IMR-90 (cell line): ENCODE data around the gene EXOC3L4. TPM values are rescaled to one million over a fixed set of nuclear protein-coding genes. Genes with fewer than 3 reads are reported as not detected.

Experiments used
- ATAC-seq: fragments of 200-7000 bp; cut with Tn5 transposase; 2 replicates; pipeline ENCODE4 v1.9.1; 2020; ENCODE audit warnings: low read depth, mild to moderate bottlenecking, moderate library complexity
- BruUV-seq: library from RNA; stranded (reverse); fragments of 400-500 nt; replicated peaks from 2 replicates; lab custom pipeline; 2021; lab: Mats Ljungman, UMichigan
- CTCF ChIA-PET: fragments of 300-600 bp; formaldehyde crosslinking; extraction: SDS; loops from one replicate; lab custom pipeline; 2021; ENCODE audit warnings: antibody characterized with exemption; lab: Yijun Ruan, JAX
- POLR2A ChIA-PET: fragments of 300-600 bp; sonication (Branson Sonifier 250); formaldehyde crosslinking; loops from one replicate; lab custom pipeline; 2022; ENCODE audit warnings: antibody characterized with exemption; ENCODE audit not compliant: unreplicated experiment; lab: Charles Lee
- DNase-seq: peaks from one replicate; pipeline ENCODE4 v3.0.0; 2013
- H2AFZ ChIP-seq: replicated peaks from 2 replicates; pipeline ENCODE3; 2013; ENCODE audit warnings: low read length, mild to moderate bottlenecking; ENCODE audit not compliant: poor library complexity
- H2AK5ac ChIP-seq: 2 replicates; pipeline ENCODE4 v1.6.1; 2013; ENCODE audit warnings: low read depth, low read length, inconsistent platforms
- H2AK9ac ChIP-seq: replicated peaks from 2 replicates; pipeline ENCODE3; 2013; ENCODE audit warnings: mild to moderate bottlenecking, low read depth, low read length, moderate library complexity; ENCODE audit not compliant: poor library complexity
- H2BK120ac ChIP-seq: 2 replicates; pipeline ENCODE4 v1.6.1; 2013; ENCODE audit warnings: low read depth, low read length, inconsistent platforms
- H2BK15ac ChIP-seq: 3 replicates; pipeline ENCODE4 v1.6.1; 2013; ENCODE audit warnings: low read depth, low read length, inconsistent platforms
- H2BK20ac ChIP-seq: 2 replicates; pipeline ENCODE4 v1.6.1; 2013; ENCODE audit warnings: low read depth, mild to moderate bottlenecking, inconsistent platforms, low read length, moderate library complexity
- H2BK5ac ChIP-seq: 2 replicates; pipeline ENCODE4 v1.6.1; 2013; ENCODE audit warnings: mild to moderate bottlenecking, low read depth, low read length, inconsistent platforms; ENCODE audit not compliant: poor library complexity, severe bottlenecking
- H3K14ac ChIP-seq: replicated peaks from 2 replicates; pipeline ENCODE4 v1.6.1; 2013; ENCODE audit warnings: low read depth, low read length, inconsistent platforms
- H3K18ac ChIP-seq: 2 replicates; pipeline ENCODE4 v1.6.1; 2013; ENCODE audit warnings: low read depth, low read length, control low read depth
- H3K23ac ChIP-seq: 2 replicates; pipeline ENCODE4 v1.6.1; 2013; ENCODE audit warnings: low read depth, low read length, inconsistent platforms
- H3K27ac ChIP-seq: 2 replicates; pipeline ENCODE4 v1.5.1; 2013; ENCODE audit warnings: mild to moderate bottlenecking, control low read depth, low read length; ENCODE audit not compliant: insufficient read depth
- H3K27me3 ChIP-seq: 2 replicates; pipeline ENCODE4 v1.6.1; 2013; ENCODE audit warnings: low read length; ENCODE audit not compliant: control insufficient read depth, insufficient read depth
- H3K36me3 ChIP-seq: 2 replicates; pipeline ENCODE4 v1.6.1; 2013; ENCODE audit warnings: low read length, mixed read lengths; ENCODE audit not compliant: control insufficient read depth, insufficient read depth
- H3K4ac ChIP-seq: 2 replicates; pipeline ENCODE4 v1.6.1; 2013; ENCODE audit warnings: low read depth, low read length, inconsistent platforms
- H3K4me1 ChIP-seq: 2 replicates; pipeline ENCODE4 v1.6.1; 2013; ENCODE audit warnings: low read length, mixed read lengths; ENCODE audit not compliant: control insufficient read depth, insufficient read depth
- H3K4me2 ChIP-seq: 2 replicates; pipeline ENCODE4 v1.6.1; 2013; ENCODE audit warnings: low read depth, mild to moderate bottlenecking, control low read depth, low read length, moderate library complexity
- H3K4me3 ChIP-seq: 2 replicates; pipeline ENCODE4 v1.5.1; 2013; ENCODE audit warnings: low read depth, mild to moderate bottlenecking, control low read depth, low read length, moderate library complexity; ENCODE audit not compliant: insufficient read depth
- H3K56ac ChIP-seq: 2 replicates; pipeline ENCODE4 v1.6.1; 2013; ENCODE audit warnings: low read length, inconsistent platforms; ENCODE audit not compliant: insufficient read depth; ENCODE audit errors: extremely low read depth
- H3K79me1 ChIP-seq, 2 experiments: 2 replicates each; pipeline ENCODE4 v1.6.1; 2013; ENCODE audit warnings: low read length in 2 of 2, inconsistent platforms in 1 of 2, low read depth in 1 of 2
- H3K9ac ChIP-seq: 2 replicates; pipeline ENCODE4 v1.6.1; 2013; ENCODE audit warnings: low read depth, low read length, control low read depth
- H3K9me1 ChIP-seq: 2 replicates; pipeline ENCODE4 v1.6.1; 2013; ENCODE audit warnings: low read length, inconsistent platforms; ENCODE audit not compliant: insufficient read depth
- H3K9me3 ChIP-seq: 2 replicates; pipeline ENCODE4 v1.6.1; 2013; ENCODE audit warnings: low read length; ENCODE audit not compliant: control insufficient read depth, insufficient read depth
- H4K20me1 ChIP-seq: 2 replicates; pipeline ENCODE4 v1.6.1; 2013; ENCODE audit warnings: low read length, inconsistent platforms; ENCODE audit not compliant: insufficient read depth
- H4K5ac ChIP-seq: 2 replicates; pipeline ENCODE4 v1.6.1; 2013; ENCODE audit warnings: mild to moderate bottlenecking, low read depth, low read length, control low read depth
- H4K8ac ChIP-seq, 2 experiments: 2 replicates each; pipeline ENCODE4 v1.6.1; 2013; ENCODE audit warnings: low read depth in 2 of 2, low read length in 2 of 2, control low read depth in 1 of 2, inconsistent platforms in 1 of 2
- H4K91ac ChIP-seq: 2 replicates; pipeline ENCODE4 v1.6.1; 2013; ENCODE audit warnings: low read depth, low read length, inconsistent platforms; ENCODE audit not compliant: insufficient read depth
- BHLHE40 ChIP-seq: fragments of 150-350 bp; IDR thresholded peaks from 2 replicates; pipeline ENCODE4 v1.6.1; 2016; ENCODE audit warnings: mild to moderate bottlenecking, low read depth, low read length
- CEBPB ChIP-seq: IDR thresholded peaks from 2 replicates; pipeline ENCODE4 v1.6.1; 2012; ENCODE audit warnings: low read depth, low read length, improper control_type of control experiment
- CHD1 ChIP-seq: IDR thresholded peaks from 2 replicates; pipeline ENCODE4 v1.6.1; 2012; ENCODE audit warnings: low read depth, low read length, improper control_type of control experiment
- CTCF ChIP-seq: conservative IDR thresholded peaks from 2 replicates; pipeline ENCODE4 v1.5.1; 2012; ENCODE audit warnings: mild to moderate bottlenecking, low read depth, low read length, improper control_type of control experiment
- MAFK ChIP-seq: IDR thresholded peaks from 2 replicates; pipeline ENCODE4 v1.6.1; 2012; ENCODE audit warnings: low read depth, low read length, improper control_type of control experiment
- MAZ ChIP-seq: IDR thresholded peaks from 2 replicates; pipeline ENCODE4 v1.6.1; 2012; ENCODE audit warnings: low read depth, mild to moderate bottlenecking, low read length, improper control_type of control experiment, moderate library complexity, borderline replicate concordance
- MXI1 ChIP-seq: IDR thresholded peaks from 2 replicates; pipeline ENCODE4 v1.6.1; 2012; ENCODE audit warnings: low read depth, mild to moderate bottlenecking, low read length, moderate library complexity, borderline replicate concordance
- NFE2L2 ChIP-seq: fragments of 150-350 bp; IDR thresholded peaks from 2 replicates; pipeline ENCODE4 v1.6.1; 2016; ENCODE audit warnings: low read depth, mild to moderate bottlenecking, low read length
- RAD21 ChIP-seq: IDR thresholded peaks from 2 replicates; pipeline ENCODE4 v1.6.1; 2012; ENCODE audit warnings: low read length, improper control_type of control experiment
- RCOR1 ChIP-seq: IDR thresholded peaks from 2 replicates; pipeline ENCODE4 v1.6.1; 2012; ENCODE audit warnings: mild to moderate bottlenecking, low read length, improper control_type of control experiment; ENCODE audit not compliant: insufficient replicate concordance
- RFX5 ChIP-seq: IDR thresholded peaks from 2 replicates; pipeline ENCODE4 v1.8.0; 2012; ENCODE audit warnings: low read depth, mild to moderate bottlenecking, low read length, moderate library complexity
- SMC3 ChIP-seq: fragments of 150-350 bp; IDR thresholded peaks from 2 replicates; pipeline ENCODE4 v1.6.1; 2016; ENCODE audit warnings: low read depth, mild to moderate bottlenecking, antibody characterized with exemption, low read length, moderate library complexity
- WGBS, 2 experiments: methylation state at CpG; one replicate each; pipeline versions ENCODE4 v1.1.5 to v1.1.7; 2013; ENCODE audit warnings: missing lambda C conversion rate in 2 of 2; ENCODE audit not compliant: insufficient read length in 1 of 2; ENCODE audit errors: extremely low coverage in 2 of 2; 5-methylcytosine and 5-hydroxymethylcytosine counted together
- dilution Hi-C: fragments of 300-500 bp; cut with HindIII; formaldehyde crosslinking; loops from one replicate; pipeline ENCODE4 v1.14.3; 2018; ENCODE audit warnings: low sequenced_read_pairs; ENCODE audit not compliant: unreplicated experiment
- in situ Hi-C: fragments of 300-500 bp; cut with MboI; formaldehyde crosslinking; loops from 3 replicates; pipeline ENCODE4 v1.14.3; 2019; ENCODE audit warnings: low sequenced_read_pairs, inconsistent platforms, mixed read lengths
- intact Hi-C: fragments of 100-400 bp; cut with micrococcal nuclease; formaldehyde crosslinking; loops from 2 replicates; pipeline ENCODE4 v1.10.0; 2022
- polyA plus RNA-seq, 3 experiments: library from polyadenylated mRNA; depleted of rRNA; stranded (reverse); fragments of >200 nt; gene quantifications; 2 replicates each; pipeline ENCODE4 v1.2.3, GENCODE V29; 2012; ENCODE audit warnings: low replicate concordance in 1 of 3
- total RNA-seq: library from RNA; depleted of rRNA; stranded (reverse); fragments of >200 nt; gene quantifications from 2 replicates; pipeline ENCODE4 v1.2.3, GENCODE V29; 2012
- TF ChIP-seq, protein P1 (sequence below): fragments of 150-350 bp; IDR thresholded peaks from 2 replicates; pipeline ENCODE4 v1.6.1; 2016; ENCODE audit warnings: low read depth, mild to moderate bottlenecking, low read length, moderate library complexity, borderline replicate concordance

EXOC3L4 gene
- total and polyA plus RNA-seq, 2 of the 4 experiments (the other 2 are of a cell fraction), result not detected

DNA sequence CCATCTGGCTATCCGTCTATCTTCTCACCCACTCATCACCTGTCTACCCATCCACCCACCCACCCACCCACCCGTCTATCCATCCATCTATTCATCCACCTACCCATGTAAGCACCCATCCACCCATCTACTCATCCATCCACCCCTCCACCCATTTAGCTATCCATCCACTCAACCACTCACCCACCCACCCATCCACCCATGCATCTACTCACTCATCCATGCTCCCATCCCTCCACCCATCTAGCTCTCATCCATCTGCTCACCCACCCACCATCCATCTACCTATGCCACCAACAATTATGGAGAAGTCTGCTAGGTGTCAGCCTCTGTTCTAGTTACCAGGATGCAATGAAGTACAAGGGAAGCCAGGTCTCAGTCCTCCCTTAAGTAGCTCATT lies 39.9 kb downstream of the EXOC3L4 start (continued):
- TF ChIP-seq RFX5, result no peak
- no peak for TF ChIP-seq BHLHE40
- TF ChIP-seq RAD21, result no peak
- no peak for TF ChIP-seq NFE2L2

DNA sequence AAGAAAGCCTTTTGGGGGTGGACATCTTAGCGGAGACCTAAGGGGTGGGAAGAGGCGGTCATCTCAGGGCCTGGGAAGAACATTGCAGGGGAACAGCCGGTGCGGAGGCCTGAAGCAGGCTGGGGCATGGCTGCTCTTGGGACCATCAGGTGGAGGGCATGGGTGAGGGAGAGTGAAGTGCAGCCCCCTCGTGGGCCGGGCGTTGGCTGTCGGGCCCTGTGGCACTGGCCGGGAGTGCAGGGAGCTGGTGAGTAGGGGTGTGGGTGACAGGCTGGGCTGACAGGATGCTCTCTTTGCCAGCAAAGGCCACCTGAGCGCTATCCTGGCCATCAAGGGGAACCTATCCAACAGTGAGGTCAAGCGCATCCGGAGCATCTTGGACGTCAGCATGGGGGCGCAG lies 40.4 kb downstream of the EXOC3L4 start:
- 94% methylated on average over 8 of the region's 14 CpGs; no CpG with 5 or more reads in 1 of the 2 experiments for WGBS, 2 experiments
- Histone ChIP-seq H2AK9ac (no peak overlapping the region), H2BK20ac (no peak overlapping the region), H3K9ac (no peak overlapping the region), H3K9me3 (no peaks in the 10 kb centered on the region), H3K18ac (no peak overlapping the region), H3K27ac (no peak overlapping the region), H2AFZ (no peak overlapping the region), H2BK15ac (no peak overlapping the region), H3K4me2 (no peak overlapping the region), H2AK5ac (no peak overlapping the region), H4K5ac (no peak overlapping the region), H3K9me1 (peaks cover 13% of the 10 kb centered on the region), H3K4me3 (no peak overlapping the region), H3K23ac (no peak overlapping the region), H4K91ac (no peak overlapping the region), H4K8ac (no peak overlapping the region), H3K27me3 (no peaks in the 10 kb centered on the region), H2BK120ac (no peak overlapping the region), H2BK5ac (no peak overlapping the region), H3K14ac (no peak overlapping the region), H4K20me1 (peaks cover 3% of the 10 kb centered on the region; the same call in 1 of the 2 replicates), H3K79me1 (no peaks in the 10 kb centered on the region; a peak in 1 of 4 replicates), H3K36me3 (no peaks in the 10 kb centered on the region), H3K4ac (no peak overlapping the region), H3K4me1 (peaks cover 18% of the 10 kb centered on the region), H3K56ac (no peak overlapping the region)
- ChIA-PET CTCF (no interaction called here), POLR2A (no interaction called here)
- dilution Hi-C loops, result no loop called here
- intact Hi-C loops, result no loop called here
- in situ Hi-C loops, result no loop called here
- ATAC-seq (no peak), DNase-seq (no peak)
- BruUV-seq, result no TSS peak
- TF ChIP-seq CHD1, result no peak
- no peak for TF ChIP-seq BHLHE40
- TF ChIP-seq MAZ, result no peak
- TF ChIP-seq CTCF, result no peak
- no peak for TF ChIP-seq SMC3
- no peak for TF ChIP-seq MAFK
- TF ChIP-seq RAD21, result no peak
- TF ChIP-seq NFE2L2, result no peak
- TF ChIP-seq CEBPB, result no peak
- TF ChIP-seq, protein P1, sequence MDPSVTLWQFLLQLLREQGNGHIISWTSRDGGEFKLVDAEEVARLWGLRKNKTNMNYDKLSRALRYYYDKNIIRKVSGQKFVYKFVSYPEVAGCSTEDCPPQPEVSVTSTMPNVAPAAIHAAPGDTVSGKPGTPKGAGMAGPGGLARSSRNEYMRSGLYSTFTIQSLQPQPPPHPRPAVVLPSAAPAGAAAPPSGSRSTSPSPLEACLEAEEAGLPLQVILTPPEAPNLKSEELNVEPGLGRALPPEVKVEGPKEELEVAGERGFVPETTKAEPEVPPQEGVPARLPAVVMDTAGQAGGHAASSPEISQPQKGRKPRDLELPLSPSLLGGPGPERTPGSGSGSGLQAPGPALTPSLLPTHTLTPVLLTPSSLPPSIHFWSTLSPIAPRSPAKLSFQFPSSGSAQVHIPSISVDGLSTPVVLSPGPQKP, result no peak
- no peak for TF ChIP-seq RCOR1
- TF ChIP-seq MXI1, result no peak
- TF ChIP-seq RFX5, result no peak
